ENCODE data around the gene DNAH3. TPM values are rescaled to one million over a fixed set of nuclear protein-coding genes. Genes with fewer than 3 reads are reported as not detected.

Gene DNAH3
- total RNA-seq, 4 donors from 2014 or later = 0.13 to 0.15 TPM; not detected in 2

DNA sequence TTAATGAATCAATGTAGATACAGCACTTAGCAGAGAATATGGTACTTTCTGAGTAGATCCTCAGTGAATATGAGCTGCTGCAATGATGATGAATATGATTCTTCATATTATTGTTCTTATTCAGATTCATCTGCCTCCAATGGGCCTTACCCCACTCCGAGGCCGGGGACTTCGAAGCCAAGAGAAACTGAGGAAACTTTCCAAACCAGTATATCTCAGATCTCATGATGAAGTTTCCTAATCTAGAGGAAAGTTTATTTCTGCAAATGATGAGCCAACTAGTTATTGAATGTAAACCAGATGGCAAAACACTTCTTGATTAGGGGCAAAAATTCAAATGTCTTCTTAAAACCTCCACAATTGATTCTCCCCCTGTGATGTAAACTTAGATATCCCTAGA is 226.8 kb downstream of the DNAH3 start:
- Histone ChIP-seq H3K27me3 (no peaks in the 10 kb centered on the region), H3K4me3 (no peak overlapping the region), H3K36me3 (peaks cover 0 to 47% of the 10 kb centered on the region in 2 donors), H3K27ac (no peak overlapping the region), H3K4me1 (no peaks in the 10 kb centered on the region), H3K9me3 (no peaks in the 10 kb centered on the region)
- 88 to 92% methylated on average over 3 of the region's 3 CpGs for WGBS, 2 donors (ENCODE audit: low coverage in 1 of 2)
- TF ChIP-seq CTCF (IDR thresholded peaks at IDR 0.05) (no peak), EP300 (IDR thresholded peaks at IDR 0.05) (no peak), POLR2A (IDR thresholded peaks at IDR 0.05) (no peak), POLR2AphosphoS5 (IDR thresholded peaks at IDR 0.05) (no peak)
- no peak for ATAC-seq

GRCh38 chr16:20920799-20921198 is 229.8 kb downstream of the DNAH3 start:
- no peaks in the 10 kb centered on the region for H3K4me1 ChIP-seq
- no peak overlapping the region for H3K27ac ChIP-seq
- no peaks in the 10 kb centered on the region for H3K27me3 ChIP-seq
- TF ChIP-seq CTCF (IDR thresholded peaks at IDR 0.05) (no peak), POLR2A (IDR thresholded peaks at IDR 0.05) (no peak), POLR2AphosphoS5 (IDR thresholded peaks at IDR 0.05) (no peak), EP300 (IDR thresholded peaks at IDR 0.05) (no peak)
- no peak for ATAC-seq
- WGBS, 2 donors (ENCODE audit: low coverage in 1 of 2) = 94 to 96% methylated on average over 2 of the region's 2 CpGs
- H3K9me3 ChIP-seq = no peaks in the 10 kb centered on the region
- H3K4me3 ChIP-seq = no peak overlapping the region
- peaks cover 0 to 44% of the 10 kb centered on the region in 2 donors for H3K36me3 ChIP-seq

GRCh38 chr16:20920091-20920490 is 230.6 kb downstream of the DNAH3 start:
- peaks cover 0 to 36% of the 10 kb centered on the region in 2 donors for H3K36me3 ChIP-seq
- no peaks in the 10 kb centered on the region for H3K9me3 ChIP-seq
- H3K4me3 ChIP-seq = no peak overlapping the region
- no peak for ATAC-seq
- 87 to 89% methylated on average over 2 to 5 of the region's 5 CpGs for WGBS, 2 donors (ENCODE audit: low coverage in 1 of 2)
- no peaks in the 10 kb centered on the region for H3K27me3 ChIP-seq
- TF ChIP-seq POLR2A (IDR thresholded peaks at IDR 0.05) = no peak
- no peak for TF ChIP-seq EP300 (IDR thresholded peaks at IDR 0.05)
- no peak for TF ChIP-seq POLR2AphosphoS5 (IDR thresholded peaks at IDR 0.05)
- TF ChIP-seq CTCF (IDR thresholded peaks at IDR 0.05) = no peak
- H3K4me1 ChIP-seq = no peaks in the 10 kb centered on the region
- no peak overlapping the region for H3K27ac ChIP-seq

GRCh38 chr16:20918486-20919239 is 232.0 kb downstream of the DNAH3 start:
- H3K4me3 ChIP-seq = no peak overlapping the region
- ATAC-seq = peak; percentile 59
- no peak overlapping the region for H3K27ac ChIP-seq
- no peaks in the 10 kb centered on the region for H3K27me3 ChIP-seq
- peaks cover 0 to 24% of the 10 kb centered on the region in 2 donors for H3K36me3 ChIP-seq
- TF ChIP-seq CTCF (IDR thresholded peaks at IDR 0.05) = no peak
- no peak for TF ChIP-seq POLR2AphosphoS5 (IDR thresholded peaks at IDR 0.05)
- no peak for TF ChIP-seq POLR2A (IDR thresholded peaks at IDR 0.05)
- TF ChIP-seq EP300 (IDR thresholded peaks at IDR 0.05) = no peak
- H3K9me3 ChIP-seq = no peaks in the 10 kb centered on the region
- 63 to 69% methylated on average over 3 to 4 of the region's 4 CpGs for WGBS, 2 donors (ENCODE audit: low coverage in 1 of 2)
- peaks cover 0 to 7% (median 0%) of the 10 kb centered on the region in 3 donors for H3K4me1 ChIP-seq

DNA sequence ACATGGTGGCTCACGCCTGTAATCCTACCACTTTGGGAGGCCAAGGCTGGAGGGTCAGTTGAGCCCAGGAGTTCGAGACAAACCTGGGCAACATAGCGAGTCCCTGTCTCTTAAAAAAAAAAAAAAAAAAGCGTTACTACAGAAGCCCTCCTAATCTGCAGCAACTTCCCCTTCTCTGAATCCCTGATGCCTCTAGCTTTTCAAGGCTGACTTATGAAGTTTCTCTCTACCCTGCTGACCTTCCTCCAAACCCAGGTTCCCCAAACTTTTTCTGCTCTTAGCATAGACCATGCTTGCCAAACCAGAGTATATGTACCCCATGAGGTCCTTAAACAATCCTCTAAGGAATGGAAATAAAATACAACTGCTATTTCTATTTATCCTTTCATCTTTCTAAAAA is 233.7 kb downstream of the DNAH3 start:
- Histone ChIP-seq H3K27me3 (no peaks in the 10 kb centered on the region), H3K27ac (no peak overlapping the region), H3K4me3 (no peak overlapping the region), H3K4me1 (peaks cover 0 to 19% (median 1%) of the 10 kb centered on the region in 3 donors), H3K36me3 (peaks cover 0 to 11% of the 10 kb centered on the region in 2 donors), H3K9me3 (no peaks in the 10 kb centered on the region)
- WGBS, 2 donors (ENCODE audit: low coverage in 1 of 2) = 83 to 90% methylated on average over 4 of the region's 4 CpGs
- TF ChIP-seq POLR2AphosphoS5 (IDR thresholded peaks at IDR 0.05) (no peak), CTCF (IDR thresholded peaks at IDR 0.05) (no peak), POLR2A (IDR thresholded peaks at IDR 0.05) (no peak)
- no peak for ATAC-seq
